T-cell (primary cell): Measurements from ENCODE around the gene SCFD2. TPM values are rescaled to one million over a fixed set of nuclear protein-coding genes. Genes with fewer than 3 reads are reported as not detected.

Experiments used
- ATAC-seq, 4 experiments: fragments of 200-7000 bp in 3 of 4; fragments of 150-1000 bp in 1 of 4; cut with Tn5 transposase; replicated peaks in 1 of 4; 1 replicate in 3 of 4; 2 replicates in 1 of 4; pipeline ENCODE4 v1.10.0; 2021; ENCODE audit warnings: moderate library complexity in 3 of 4, mild to moderate bottlenecking in 2 of 4, moderate number of reproducible peaks in 1 of 4
- CTCF ChIA-PET, 2 donors: fragments of 300-600 bp; sonication (Branson Sonifier 250); formaldehyde crosslinking; loops; one replicate each; lab custom pipeline; 2022; ENCODE audit warnings: antibody characterized with exemption in 2 of 2; lab: Charles Lee
- POLR2A ChIA-PET, 2 donors: fragments of 300-600 bp; sonication (Branson Sonifier 250); formaldehyde crosslinking; loops; one replicate each; lab custom pipeline; 2022; ENCODE audit warnings: antibody characterized with exemption in 2 of 2; lab: Charles Lee
- DNase-seq, 35 experiments: peaks; one replicate each; pipeline versions ENCODE4 v3.0.0 to v3.0.0-alpha.2; 2013 to 2023
- H3K27ac ChIP-seq: one replicate; pipeline ENCODE4 v1.5.1; 2013; ENCODE audit warnings: low read length
- H3K27me3 ChIP-seq, 2 experiments: replicated peaks in 1 of 2; 1 replicate in 1 of 2; 2 replicates in 1 of 2; pipeline versions ENCODE4 v1.6.1 to v1.7.0; 2013; ENCODE audit warnings: low read length in 1 of 2, mixed read lengths in 1 of 2; ENCODE audit not compliant: control insufficient read depth in 2 of 2, insufficient read depth in 2 of 2; ENCODE audit errors: extremely low read depth in 1 of 2
- H3K36me3 ChIP-seq, 2 donors: 1 replicate in 1 of 2; 2 replicates in 1 of 2; pipeline versions ENCODE4 v1.6.1 to v1.7.0; 2013; ENCODE audit warnings: low read length in 1 of 2; ENCODE audit not compliant: control insufficient read depth in 2 of 2, insufficient read depth in 1 of 2; ENCODE audit errors: extremely low read depth in 1 of 2
- H3K4me1 ChIP-seq, 2 experiments: 1 replicate in 1 of 2; 2 replicates in 1 of 2; pipeline versions ENCODE4 v1.6.1 to v1.7.0; 2013; ENCODE audit warnings: low read length in 2 of 2, mixed read lengths in 1 of 2; ENCODE audit not compliant: insufficient read depth in 2 of 2, control insufficient read depth in 1 of 2; ENCODE audit errors: extremely low read depth in 1 of 2
- H3K4me3 ChIP-seq, 2 donors: 1 replicate in 1 of 2; 2 replicates in 1 of 2; pipeline versions ENCODE4 v1.5.1 to v1.7.0; 2013; ENCODE audit warnings: mild to moderate bottlenecking in 2 of 2, low read length in 1 of 2, moderate library complexity in 1 of 2; ENCODE audit not compliant: control insufficient read depth in 1 of 2; ENCODE audit errors: extremely low read depth in 1 of 2
- H3K9me3 ChIP-seq: 2 replicates; pipeline ENCODE4 v1.7.0; 2013
- H3K27ac Mint-ChIP-seq, 2 donors: one replicate each; pipeline ENCODE4 v1.8.0; 2020 to 2021; ENCODE audit warnings: mild to moderate bottlenecking in 2 of 2, mixed read lengths in 2 of 2
- H3K27me3 Mint-ChIP-seq, 2 donors: one replicate each; pipeline ENCODE4 v1.8.0; 2021 to 2022; ENCODE audit warnings: mixed read lengths in 2 of 2
- H3K36me3 Mint-ChIP-seq: one replicate; pipeline ENCODE4 v1.8.0; 2021; ENCODE audit warnings: mixed read lengths
- H3K4me1 Mint-ChIP-seq, 3 donors: one replicate each; pipeline ENCODE4 v1.8.0; 2020 to 2022; ENCODE audit warnings: mixed read lengths in 3 of 3, mild to moderate bottlenecking in 1 of 3
- H3K4me3 Mint-ChIP-seq, 3 donors: one replicate each; pipeline ENCODE4 v1.8.0; 2020 to 2022; ENCODE audit warnings: mild to moderate bottlenecking in 3 of 3, mixed read lengths in 3 of 3, moderate library complexity in 3 of 3
- H3K9me3 Mint-ChIP-seq, 3 donors: one replicate each; pipeline ENCODE4 v1.8.0; 2020 to 2022; ENCODE audit warnings: mixed read lengths in 3 of 3
- WGBS: methylation state at CpG from one replicate; pipeline ENCODE4 v1.1.5; 2013; ENCODE audit warnings: missing lambda C conversion rate; ENCODE audit not compliant: insufficient coverage; 5-methylcytosine and 5-hydroxymethylcytosine counted together
- total RNA-seq, 35 experiments: library from RNA in 6 of 35; stranded (reverse) in 6 of 35; fragments of 120-200 nt in 1 of 35; gene quantifications; one replicate each; pipeline versions ENCODE4 v1.2.1 to v1.2.4 and lab custom pipeline; 2013 to 2026

Gene SCFD2
- total RNA-seq, 5 donors from 2014 or later (not counting 1 experiment from before 2014, with no cell fraction given) = 19.0 to 28.9 (median 21.8) TPM

GRCh38 chr4:53050361-53050774 lies 315.5 kb downstream of the SCFD2 start:
- DNase-seq (no peak), ATAC-seq (no peak)
- Mint-ChIP-seq H3K4me1 (no peaks in the 10 kb centered on the region), H3K27ac (no peak overlapping the region), H3K9me3 (no peaks in the 10 kb centered on the region), H3K27me3 (no peaks in the 10 kb centered on the region), H3K36me3 (peaks cover 11% of the 10 kb centered on the region), H3K4me3 (no peak overlapping the region)
- H3K9me3 ChIP-seq = no peaks in the 10 kb centered on the region
- H3K36me3 ChIP-seq = no peaks in the 10 kb centered on the region
- ChIA-PET POLR2A (no interaction called here), CTCF (no interaction called here)
- H3K27me3 ChIP-seq = no peaks in the 10 kb centered on the region
- H3K4me1 ChIP-seq = no peaks in the 10 kb centered on the region
- WGBS = 100% methylated on average over 2 of the region's 4 CpGs
- H3K27ac ChIP-seq = no peak overlapping the region
- no peak overlapping the region for H3K4me3 ChIP-seq

- ATAC-seq = no peak
- CTCF ChIA-PET = no interaction called here
- no peaks in the 10 kb centered on the region for H3K27me3 Mint-ChIP-seq
These were observed 316.3 kb downstream of the SCFD2 start for GRCh38 chr4:53049528-53049927.

GRCh38 chr4:53044651-53044960 lies 321.3 kb downstream of the SCFD2 start:
- CTCF ChIA-PET = interaction anchor here in 1 of 2 donors (0.6 to 0.7 kb wide), 2 partner anchors 612 to 1643 kb away, joined by 3 to 5 read pairs; no protein-coding TSS in a partner anchor
- H3K4me1 Mint-ChIP-seq = peaks cover 0 to 4% (median 0%) of the 10 kb centered on the region in 3 donors
- Histone ChIP-seq H3K4me3 (no peak overlapping the region), H3K9me3 (no peaks in the 10 kb centered on the region), H3K4me1 (no peaks in the 10 kb centered on the region), H3K27ac (no peak overlapping the region), H3K36me3 (no peaks in the 10 kb centered on the region), H3K27me3 (no peaks in the 10 kb centered on the region)
- DNase-seq = no peak
- POLR2A ChIA-PET = interaction anchor here (0.6 kb wide), 2 partner anchors 14 to 376 kb away, joined by 4 to 7 read pairs; no protein-coding TSS in a partner anchor
- no peak overlapping the region for H3K4me3 Mint-ChIP-seq
- no peak overlapping the region for H3K27ac Mint-ChIP-seq
- H3K27me3 Mint-ChIP-seq = no peaks in the 10 kb centered on the region
- H3K9me3 Mint-ChIP-seq = no peaks in the 10 kb centered on the region
- H3K36me3 Mint-ChIP-seq = peaks cover 3% of the 10 kb centered on the region
- WGBS = no CpG with 5 or more reads among the region's 2 CpGs
- ATAC-seq = no peak

More at GRCh38 chr4:53049528-53049927, 316.3 kb downstream of the SCFD2 start:
- POLR2A ChIA-PET = no interaction called here
- no peak overlapping the region for H3K4me3 Mint-ChIP-seq
- Histone ChIP-seq H3K4me1 (no peaks in the 10 kb centered on the region), H3K9me3 (no peaks in the 10 kb centered on the region), H3K36me3 (no peaks in the 10 kb centered on the region), H3K27me3 (no peaks in the 10 kb centered on the region), H3K27ac (no peak overlapping the region), H3K4me3 (no peak overlapping the region)
- DNase-seq = no peak
- H3K27ac Mint-ChIP-seq = no peak overlapping the region
- no peaks in the 10 kb centered on the region for H3K9me3 Mint-ChIP-seq
- no peaks in the 10 kb centered on the region for H3K4me1 Mint-ChIP-seq
- 100% methylated on average over 1 of the region's 1 CpG for WGBS
- H3K36me3 Mint-ChIP-seq = peaks cover 10% of the 10 kb centered on the region

- H3K27ac Mint-ChIP-seq = no peak overlapping the region
These were observed 321.8 kb downstream of the SCFD2 start for GRCh38 chr4:53043891-53044650.

GRCh38 chr4:53043055-53043454 lies 322.8 kb downstream of the SCFD2 start:
- CTCF ChIA-PET = interaction anchor here in 1 of 2 donors (1.1 kb wide), 1 partner anchor 1191 kb away, joined by 4 read pairs; no protein-coding TSS in a partner anchor
- H3K9me3 Mint-ChIP-seq = no peaks in the 10 kb centered on the region
- peaks cover 6% of the 10 kb centered on the region for H3K36me3 Mint-ChIP-seq
- no peaks in the 10 kb centered on the region for H3K27me3 Mint-ChIP-seq
- DNase-seq (no peak), ATAC-seq (no peak)
- Histone ChIP-seq H3K36me3 (no peaks in the 10 kb centered on the region), H3K9me3 (no peaks in the 10 kb centered on the region), H3K27ac (no peak overlapping the region), H3K27me3 (no peaks in the 10 kb centered on the region), H3K4me3 (no peak overlapping the region), H3K4me1 (no peaks in the 10 kb centered on the region)
- H3K4me3 Mint-ChIP-seq = no peak overlapping the region
- WGBS = no CpG with 5 or more reads among the region's 3 CpGs
- H3K4me1 Mint-ChIP-seq = peaks cover 0 to 7% (median 0%) of the 10 kb centered on the region in 3 donors
- POLR2A ChIA-PET = no interaction called here
- no peak overlapping the region for H3K27ac Mint-ChIP-seq

More at GRCh38 chr4:53043891-53044650, 321.8 kb downstream of the SCFD2 start:
- no peaks in the 10 kb centered on the region for H3K27me3 ChIP-seq
- no peaks in the 10 kb centered on the region for H3K9me3 ChIP-seq
- CTCF ChIA-PET = interaction anchor here in 1 of 2 donors (0.6 to 0.7 kb wide), 2 partner anchors 612 to 1643 kb away, joined by 3 to 5 read pairs; no protein-coding TSS in a partner anchor
- DNase-seq (no peak), ATAC-seq (no peak)
- no peaks in the 10 kb centered on the region for H3K27me3 Mint-ChIP-seq
- H3K4me3 Mint-ChIP-seq = no peak overlapping the region
- H3K36me3 Mint-ChIP-seq = peaks cover 5% of the 10 kb centered on the region
- H3K36me3 ChIP-seq = no peaks in the 10 kb centered on the region
- H3K4me3 ChIP-seq = no peak overlapping the region
- POLR2A ChIA-PET = no interaction called here
- no peaks in the 10 kb centered on the region for H3K9me3 Mint-ChIP-seq
- H3K27ac ChIP-seq = no peak overlapping the region
- no peaks in the 10 kb centered on the region for H3K4me1 ChIP-seq
- 94% methylated on average over 2 of the region's 4 CpGs for WGBS
- peaks cover 0 to 6% (median 0%) of the 10 kb centered on the region in 3 donors for H3K4me1 Mint-ChIP-seq

GRCh38 chr4:53040851-53041250 lies 325.0 kb downstream of the SCFD2 start:
- DNase-seq (no peak), ATAC-seq (no peak)
- H3K27me3 ChIP-seq = no peaks in the 10 kb centered on the region
- H3K4me3 ChIP-seq = no peak overlapping the region
- H3K27ac ChIP-seq = no peak overlapping the region
- H3K27ac Mint-ChIP-seq = no peak overlapping the region
- no peaks in the 10 kb centered on the region for H3K9me3 Mint-ChIP-seq
- ChIA-PET POLR2A (no interaction called here), CTCF (no interaction called here)
- 60% methylated on average over 1 of the region's 2 CpGs for WGBS
- H3K27me3 Mint-ChIP-seq = no peaks in the 10 kb centered on the region
- H3K4me1 Mint-ChIP-seq = peaks cover 0 to 7% (median 0%) of the 10 kb centered on the region in 3 donors
- peaks cover 15% of the 10 kb centered on the region for H3K36me3 Mint-ChIP-seq
- H3K4me1 ChIP-seq = no peaks in the 10 kb centered on the region
- H3K9me3 ChIP-seq = no peaks in the 10 kb centered on the region
- no peak overlapping the region for H3K4me3 Mint-ChIP-seq
- no peaks in the 10 kb centered on the region for H3K36me3 ChIP-seq
